ENCODE data around the gene TVP23B.
"Not testable (repeated sequence)": the region's sequence is repeated elsewhere in the genome, so short reads cannot be mapped to it uniquely, and the experiment has no call there.

Gene TVP23B

GRCh38 chr17:18796887-18797286 is 15.9 kb downstream of the TVP23B start:
- H3K36me3 ChIP-seq (ENCODE audit: control insufficient read depth in 1 of 2, insufficient read depth in 2 of 2, low read length in 2 of 2), result not testable (repeated sequence)

DNA sequence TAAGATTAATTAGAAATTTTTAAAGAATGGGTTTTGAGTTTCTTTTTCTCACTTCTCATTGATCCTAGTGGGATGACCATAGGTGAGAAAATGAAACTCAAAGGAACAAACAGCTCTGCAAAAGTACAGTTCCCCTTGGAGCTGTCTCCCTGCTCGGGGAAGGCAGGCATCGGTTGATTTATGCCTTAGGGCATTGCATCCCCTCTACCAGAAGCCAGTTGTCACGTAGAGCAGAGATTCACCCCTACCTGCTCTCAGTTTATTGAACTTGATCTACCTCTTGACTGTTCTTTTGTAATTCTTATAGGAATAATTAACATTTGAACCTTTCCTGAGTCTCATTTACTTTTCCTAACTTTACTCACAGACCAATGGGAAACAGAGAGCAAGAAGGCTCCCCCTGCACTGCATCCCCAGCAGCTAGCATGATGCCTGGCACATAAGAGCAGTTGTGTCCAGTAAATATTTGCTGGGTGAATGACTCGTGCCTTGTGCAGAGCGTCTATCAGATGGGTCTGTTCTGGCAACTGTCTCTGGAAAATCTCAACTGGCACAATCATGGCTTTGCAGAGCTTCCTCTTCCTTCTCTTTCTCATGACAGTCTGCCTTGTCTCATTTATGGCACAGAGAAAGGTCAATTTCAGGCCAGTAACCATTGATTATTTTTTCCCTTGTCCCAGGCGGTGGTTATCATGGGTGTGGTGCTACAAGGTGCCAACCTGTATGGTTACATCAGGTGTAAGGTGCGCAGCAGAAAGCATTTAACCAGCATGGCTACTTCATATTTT is 22.7 kb downstream of the TVP23B start:
- H3K9me3 ChIP-seq (ENCODE audit: control insufficient read depth in 1 of 2, low read length in 2 of 2); H3K4me1 ChIP-seq (ENCODE audit: control insufficient read depth in 1 of 2, insufficient read depth in 2 of 2, low read length in 2 of 2); H3K36me3 ChIP-seq (ENCODE audit: control insufficient read depth in 1 of 2, insufficient read depth in 2 of 2, low read length in 2 of 2); H3K27ac ChIP-seq (ENCODE audit: low read length); H3K27me3 ChIP-seq (ENCODE audit: low read depth, low read length); H3K4me3 ChIP-seq (ENCODE audit: low read depth in 1 of 2, low read length in 2 of 2): not testable (repeated sequence)

More at GRCh38 chr17:18796887-18797286, 15.9 kb downstream of the TVP23B start:
- not testable (repeated sequence) for H3K4me1 ChIP-seq (ENCODE audit: control insufficient read depth in 1 of 2, insufficient read depth in 2 of 2, low read length in 2 of 2); H3K9me3 ChIP-seq (ENCODE audit: control insufficient read depth in 1 of 2, low read length in 2 of 2); H3K27me3 ChIP-seq (ENCODE audit: low read depth, low read length); H3K4me3 ChIP-seq (ENCODE audit: low read depth in 1 of 2, low read length in 2 of 2); H3K27ac ChIP-seq (ENCODE audit: low read length)

DNA sequence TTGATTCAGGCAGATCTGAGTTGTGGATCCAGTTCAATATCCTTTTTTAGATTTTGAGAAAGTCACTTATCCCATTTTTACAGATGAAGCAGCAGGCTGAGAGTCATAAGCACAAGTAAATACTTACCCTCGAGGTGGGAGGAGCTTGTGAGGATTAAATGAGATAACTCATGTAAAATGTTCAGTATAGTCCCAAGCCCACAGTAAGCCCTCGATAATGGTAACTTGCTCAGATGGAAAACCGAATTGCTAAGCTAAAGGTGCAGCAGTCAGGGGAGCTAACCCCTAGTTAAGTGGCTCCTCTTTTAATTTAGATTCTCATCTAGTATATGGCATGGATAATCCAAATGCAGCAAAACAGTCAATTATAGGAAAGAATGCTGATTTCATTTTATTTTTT is 34.9 kb downstream of the TVP23B start:
- not testable (repeated sequence) for H3K36me3 ChIP-seq (ENCODE audit: control insufficient read depth in 1 of 2, insufficient read depth in 2 of 2, low read length in 2 of 2); H3K4me3 ChIP-seq (ENCODE audit: low read depth in 1 of 2, low read length in 2 of 2); H3K27ac ChIP-seq (ENCODE audit: low read length); H3K4me1 ChIP-seq (ENCODE audit: control insufficient read depth in 1 of 2, insufficient read depth in 2 of 2, low read length in 2 of 2); H3K9me3 ChIP-seq (ENCODE audit: control insufficient read depth in 1 of 2, low read length in 2 of 2); H3K27me3 ChIP-seq (ENCODE audit: low read depth, low read length)

GRCh38 chr17:18816489-18817371 is 35.7 kb downstream of the TVP23B start:
- H3K4me3 ChIP-seq (ENCODE audit: low read depth in 1 of 2, low read length in 2 of 2); H3K4me1 ChIP-seq (ENCODE audit: control insufficient read depth in 1 of 2, insufficient read depth in 2 of 2, low read length in 2 of 2); H3K27me3 ChIP-seq (ENCODE audit: low read depth, low read length); H3K9me3 ChIP-seq (ENCODE audit: control insufficient read depth in 1 of 2, low read length in 2 of 2); H3K36me3 ChIP-seq (ENCODE audit: control insufficient read depth in 1 of 2, insufficient read depth in 2 of 2, low read length in 2 of 2); H3K27ac ChIP-seq (ENCODE audit: low read length): not testable (repeated sequence)

DNA sequence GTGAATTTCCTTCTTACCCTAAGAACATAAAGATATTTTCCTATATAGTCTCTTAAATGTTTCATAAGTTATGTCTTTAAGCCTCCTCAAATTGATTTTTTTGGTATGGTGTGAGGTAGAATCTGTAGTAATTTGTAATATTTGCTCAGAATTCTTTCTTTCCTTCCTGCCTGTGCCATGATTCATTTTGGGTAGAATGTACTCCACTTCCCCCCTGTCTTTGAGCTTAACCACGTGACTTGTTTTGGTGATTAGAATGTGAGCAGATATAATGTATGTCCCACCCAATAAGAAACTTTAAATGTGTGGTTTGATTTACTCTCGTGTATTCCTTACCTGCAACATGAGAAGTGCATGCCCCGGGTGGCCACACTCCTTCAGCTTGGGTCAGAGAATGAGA is 40.4 kb downstream of the TVP23B start:
- not testable (repeated sequence) for H3K27me3 ChIP-seq (ENCODE audit: low read depth, low read length); H3K36me3 ChIP-seq (ENCODE audit: control insufficient read depth in 1 of 2, insufficient read depth in 2 of 2, low read length in 2 of 2); H3K4me1 ChIP-seq (ENCODE audit: control insufficient read depth in 1 of 2, insufficient read depth in 2 of 2, low read length in 2 of 2); H3K9me3 ChIP-seq (ENCODE audit: control insufficient read depth in 1 of 2, low read length in 2 of 2); H3K27ac ChIP-seq (ENCODE audit: low read length); H3K4me3 ChIP-seq (ENCODE audit: low read depth in 1 of 2, low read length in 2 of 2)

GRCh38 chr17:18827613-18828012 is 46.6 kb downstream of the TVP23B start:
- not testable (repeated sequence) for H3K36me3 ChIP-seq (ENCODE audit: control insufficient read depth in 1 of 2, insufficient read depth in 2 of 2, low read length in 2 of 2); H3K9me3 ChIP-seq (ENCODE audit: control insufficient read depth in 1 of 2, low read length in 2 of 2); H3K27me3 ChIP-seq (ENCODE audit: low read depth, low read length); H3K4me3 ChIP-seq (ENCODE audit: low read depth in 1 of 2, low read length in 2 of 2); H3K27ac ChIP-seq (ENCODE audit: low read length); H3K4me1 ChIP-seq (ENCODE audit: control insufficient read depth in 1 of 2, insufficient read depth in 2 of 2, low read length in 2 of 2)

DNA sequence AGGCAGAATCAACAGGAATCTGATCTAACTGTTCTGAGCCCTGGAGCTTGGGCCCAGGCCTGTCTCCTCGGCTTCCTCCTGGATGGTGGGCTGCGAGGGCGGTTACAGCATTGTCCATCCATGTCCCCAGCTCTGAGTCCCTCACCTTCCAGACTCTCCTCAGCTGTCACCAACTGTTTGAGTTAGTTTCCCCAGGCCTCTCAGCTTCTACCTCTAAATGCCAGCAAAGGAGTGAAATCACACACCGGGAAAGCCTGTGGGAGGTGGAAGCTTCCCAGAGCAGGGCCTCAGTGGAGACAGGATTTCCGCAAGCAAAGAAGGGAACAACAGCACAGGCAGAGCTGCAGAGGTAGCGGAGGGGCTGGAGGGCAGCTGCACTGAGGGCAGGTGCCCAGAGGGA is 67.5 kb downstream of the TVP23B start:
- no peak overlapping the region for H3K4me3 ChIP-seq (ENCODE audit: low read depth in 1 of 2, low read length in 2 of 2)
- H3K4me1 ChIP-seq (ENCODE audit: control insufficient read depth in 1 of 2, insufficient read depth in 2 of 2, low read length in 2 of 2), result no peaks in the 10 kb centered on the region
- no peaks in the 10 kb centered on the region for H3K27me3 ChIP-seq (ENCODE audit: low read depth, low read length)
- no peak overlapping the region for H3K27ac ChIP-seq (ENCODE audit: low read length)
- H3K36me3 ChIP-seq (ENCODE audit: control insufficient read depth in 1 of 2, insufficient read depth in 2 of 2, low read length in 2 of 2), result no peaks in the 10 kb centered on the region
- no peaks in the 10 kb centered on the region for H3K9me3 ChIP-seq (ENCODE audit: control insufficient read depth in 1 of 2, low read length in 2 of 2)

GRCh38 chr17:18850679-18851078 is 69.7 kb downstream of the TVP23B start:
- no peaks in the 10 kb centered on the region for H3K9me3 ChIP-seq (ENCODE audit: control insufficient read depth in 1 of 2, low read length in 2 of 2)
- H3K4me1 ChIP-seq (ENCODE audit: control insufficient read depth in 1 of 2, insufficient read depth in 2 of 2, low read length in 2 of 2), result peaks cover 4 to 5% of the 10 kb centered on the region in 2 donors
- no peak overlapping the region for H3K4me3 ChIP-seq (ENCODE audit: low read depth in 1 of 2, low read length in 2 of 2)
- no peaks in the 10 kb centered on the region for H3K27me3 ChIP-seq (ENCODE audit: low read depth, low read length)
- H3K27ac ChIP-seq (ENCODE audit: low read length), result no peak overlapping the region
- H3K36me3 ChIP-seq (ENCODE audit: control insufficient read depth in 1 of 2, insufficient read depth in 2 of 2, low read length in 2 of 2), result no peaks in the 10 kb centered on the region

- H3K9me3 ChIP-seq (ENCODE audit: control insufficient read depth in 1 of 2, low read length in 2 of 2), result no peaks in the 10 kb centered on the region
- no peaks in the 10 kb centered on the region for H3K36me3 ChIP-seq (ENCODE audit: control insufficient read depth in 1 of 2, insufficient read depth in 2 of 2, low read length in 2 of 2)
- no peak overlapping the region for H3K4me3 ChIP-seq (ENCODE audit: low read depth in 1 of 2, low read length in 2 of 2)
- no peaks in the 10 kb centered on the region for H3K27me3 ChIP-seq (ENCODE audit: low read depth, low read length)
- H3K4me1 ChIP-seq (ENCODE audit: control insufficient read depth in 1 of 2, insufficient read depth in 2 of 2, low read length in 2 of 2), result peaks cover 5 to 6% of the 10 kb centered on the region in 2 donors
- no peak overlapping the region for H3K27ac ChIP-seq (ENCODE audit: low read length)
Observed at GRCh38 chr17:18851201-18851600, 70.2 kb downstream of the TVP23B start.

GRCh38 chr17:18854956-18855355 is 74.0 kb downstream of the TVP23B start:
- H3K4me1 ChIP-seq (ENCODE audit: control insufficient read depth in 1 of 2, insufficient read depth in 2 of 2, low read length in 2 of 2), result peaks cover 5 to 19% of the 10 kb centered on the region in 2 donors
- H3K27ac ChIP-seq (ENCODE audit: low read length), result no peak overlapping the region
- H3K27me3 ChIP-seq (ENCODE audit: low read depth, low read length), result no peaks in the 10 kb centered on the region
- H3K36me3 ChIP-seq (ENCODE audit: control insufficient read depth in 1 of 2, insufficient read depth in 2 of 2, low read length in 2 of 2), result no peaks in the 10 kb centered on the region
- no peaks in the 10 kb centered on the region for H3K9me3 ChIP-seq (ENCODE audit: control insufficient read depth in 1 of 2, low read length in 2 of 2)
- H3K4me3 ChIP-seq (ENCODE audit: low read depth in 1 of 2, low read length in 2 of 2), result peak overlapping the region in 1 of 2 donors; percentile 80

DNA sequence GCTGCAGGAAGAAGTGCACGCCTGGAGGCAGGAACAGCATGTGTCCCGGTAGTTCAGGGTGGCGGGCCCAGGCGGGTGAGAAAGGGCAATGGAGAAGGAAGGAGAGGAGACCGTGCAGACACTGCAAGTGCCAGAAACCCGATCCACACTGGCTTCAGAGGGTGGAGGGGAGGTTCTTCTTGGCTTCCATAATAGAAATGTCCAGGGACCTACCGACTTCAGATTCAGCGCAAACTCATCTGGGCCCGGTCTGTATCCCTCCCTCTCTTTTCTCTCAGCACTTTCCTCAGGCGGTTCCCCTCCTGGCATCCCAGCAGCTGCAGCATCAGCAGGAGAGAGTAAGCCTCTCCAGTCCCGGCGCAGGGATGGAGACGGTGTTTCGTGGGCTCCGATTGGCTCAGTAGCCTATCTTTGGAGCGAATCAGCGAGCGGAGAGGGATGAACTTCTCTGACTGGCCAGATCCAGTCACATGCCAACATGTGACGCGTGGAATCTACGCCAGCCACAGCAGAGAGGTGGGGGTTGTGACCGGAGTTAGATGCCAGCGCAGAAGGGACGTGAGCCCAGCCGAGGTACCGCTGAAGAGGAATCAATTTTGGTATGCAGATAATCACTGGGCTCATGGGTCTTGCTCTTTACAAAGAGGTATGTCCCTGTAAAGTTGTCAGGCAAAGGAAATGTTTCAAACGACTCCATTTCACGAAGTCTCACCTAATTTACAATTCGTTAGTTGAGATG is 75.0 kb downstream of the TVP23B start:
- H3K27me3 ChIP-seq (ENCODE audit: low read depth, low read length), result no peaks in the 10 kb centered on the region
- no peaks in the 10 kb centered on the region for H3K36me3 ChIP-seq (ENCODE audit: control insufficient read depth in 1 of 2, insufficient read depth in 2 of 2, low read length in 2 of 2)
- peak overlapping the region; percentile 75 to 80 for H3K4me3 ChIP-seq (ENCODE audit: low read depth in 1 of 2, low read length in 2 of 2)
- H3K9me3 ChIP-seq (ENCODE audit: control insufficient read depth in 1 of 2, low read length in 2 of 2), result no peaks in the 10 kb centered on the region
- peaks cover 5 to 19% of the 10 kb centered on the region in 2 donors for H3K4me1 ChIP-seq (ENCODE audit: control insufficient read depth in 1 of 2, insufficient read depth in 2 of 2, low read length in 2 of 2)
- peak overlapping the region; percentile 52 for H3K27ac ChIP-seq (ENCODE audit: low read length)
